PFSK-1 (cell line): ENCODE measurements around the gene CALCOCO2.

Source experiments
- FOXP2 ChIP-seq: optimal IDR thresholded peaks from 2 replicates; pipeline ENCODE3; 2011; ENCODE audit warnings: borderline replicate concordance, control low read depth, inconsistent platforms; ENCODE audit not compliant: insufficient read depth; ENCODE audit errors: extremely low read length, extremely low read depth
- POLR2AphosphoS5 ChIP-seq: IDR thresholded peaks from 2 replicates; pipeline ENCODE4 v1.6.1; 2012; ENCODE audit warnings: low read depth, mild to moderate bottlenecking, control low read depth, low read length, moderate library complexity
- REST ChIP-seq, 2 experiments: IDR thresholded peaks; 2 replicates each; pipeline versions ENCODE4 v1.6.1 to v1.8.0; 2011 to 2012; ENCODE audit warnings: low read depth in 2 of 2, low read length in 2 of 2, control low read depth in 1 of 2, inconsistent platforms in 1 of 2, mild to moderate bottlenecking in 1 of 2, moderate library complexity in 1 of 2; ENCODE audit not compliant: insufficient read depth in 1 of 2
- SIN3A ChIP-seq: IDR thresholded peaks from 2 replicates; pipeline ENCODE4 v1.6.1; 2012; ENCODE audit warnings: mild to moderate bottlenecking, low read length, moderate library complexity, borderline replicate concordance; ENCODE audit not compliant: insufficient read depth
- TAF1 ChIP-seq: IDR thresholded peaks from 2 replicates; pipeline ENCODE4 v1.6.1; 2012; ENCODE audit warnings: low read length, control low read depth, borderline replicate concordance; ENCODE audit not compliant: insufficient read depth

Gene CALCOCO2

GRCh38 chr17:48903401-48903800 lies 72.6 kb downstream of the CALCOCO2 start:
- TF ChIP-seq POLR2AphosphoS5: no peak
- no peak for TF ChIP-seq REST (IDR thresholded peaks at IDR 0.05; ENCODE audit: insufficient read depth in 1 of 2, low read depth in 2 of 2, low read length in 2 of 2)
- no peak for TF ChIP-seq SIN3A
- TF ChIP-seq FOXP2: no peak
- no peak for TF ChIP-seq TAF1

- TF ChIP-seq REST (IDR thresholded peaks at IDR 0.05; ENCODE audit: insufficient read depth in 1 of 2, low read depth in 2 of 2, low read length in 2 of 2): no peak
- no peak for TF ChIP-seq SIN3A
- no peak for TF ChIP-seq FOXP2
- no peak for TF ChIP-seq TAF1
- TF ChIP-seq POLR2AphosphoS5: no peak
These were observed 73.6 kb downstream of the CALCOCO2 start for GRCh38 chr17:48904428-48904827.

- TF ChIP-seq REST (IDR thresholded peaks at IDR 0.05; ENCODE audit: insufficient read depth in 1 of 2, low read depth in 2 of 2, low read length in 2 of 2): no peak
- no peak for TF ChIP-seq FOXP2
- TF ChIP-seq TAF1: no peak
- no peak for TF ChIP-seq POLR2AphosphoS5
- TF ChIP-seq SIN3A: no peak
These were observed 75.2 kb downstream of the CALCOCO2 start for GRCh38 chr17:48905987-48906515.

- no peak for TF ChIP-seq REST (IDR thresholded peaks at IDR 0.05; ENCODE audit: insufficient read depth in 1 of 2, low read depth in 2 of 2, low read length in 2 of 2)
- no peak for TF ChIP-seq SIN3A
- TF ChIP-seq FOXP2: no peak
- TF ChIP-seq TAF1: no peak
- TF ChIP-seq POLR2AphosphoS5: no peak
These were observed 76.8 kb downstream of the CALCOCO2 start for GRCh38 chr17:48907713-48908046.
